Measurements from ENCODE around the gene VANGL2. TPM values are rescaled to one million over a fixed set of nuclear protein-coding genes. Genes with fewer than 3 reads are reported as not detected.

Gene VANGL2
- total RNA-seq, 2 donors from 2014 or later: 3.9 to 10.3 TPM

DNA sequence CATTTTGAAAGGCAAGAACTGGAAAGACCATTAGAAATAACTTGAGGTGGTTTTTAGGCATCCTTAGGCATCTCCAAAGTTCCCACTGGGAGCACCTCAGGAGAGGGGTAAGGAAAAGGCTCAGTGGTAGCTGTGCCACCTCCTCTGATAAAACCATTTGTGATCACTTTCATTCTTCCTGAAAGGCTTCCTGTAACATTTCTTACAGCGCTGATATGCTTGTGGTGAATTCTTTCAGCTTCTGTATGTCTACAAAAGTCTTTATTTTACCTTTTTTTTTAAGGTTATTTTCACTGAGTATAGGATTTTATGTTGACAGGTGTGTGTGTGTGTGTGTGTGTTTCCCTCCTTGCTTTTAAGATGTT, 54.8 kb downstream of the VANGL2 start:
- TF ChIP-seq, protein P1, sequence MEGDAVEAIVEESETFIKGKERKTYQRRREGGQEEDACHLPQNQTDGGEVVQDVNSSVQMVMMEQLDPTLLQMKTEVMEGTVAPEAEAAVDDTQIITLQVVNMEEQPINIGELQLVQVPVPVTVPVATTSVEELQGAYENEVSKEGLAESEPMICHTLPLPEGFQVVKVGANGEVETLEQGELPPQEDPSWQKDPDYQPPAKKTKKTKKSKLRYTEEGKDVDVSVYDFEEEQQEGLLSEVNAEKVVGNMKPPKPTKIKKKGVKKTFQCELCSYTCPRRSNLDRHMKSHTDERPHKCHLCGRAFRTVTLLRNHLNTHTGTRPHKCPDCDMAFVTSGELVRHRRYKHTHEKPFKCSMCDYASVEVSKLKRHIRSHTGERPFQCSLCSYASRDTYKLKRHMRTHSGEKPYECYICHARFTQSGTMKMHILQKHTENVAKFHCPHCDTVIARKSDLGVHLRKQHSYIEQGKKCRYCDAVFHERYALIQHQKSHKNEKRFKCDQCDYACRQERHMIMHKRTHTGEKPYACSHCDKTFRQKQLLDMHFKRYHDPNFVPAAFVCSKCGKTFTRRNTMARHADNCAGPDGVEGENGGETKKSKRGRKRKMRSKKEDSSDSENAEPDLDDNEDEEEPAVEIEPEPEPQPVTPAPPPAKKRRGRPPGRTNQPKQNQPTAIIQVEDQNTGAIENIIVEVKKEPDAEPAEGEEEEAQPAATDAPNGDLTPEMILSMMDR (IDR thresholded peaks at IDR 0.05): no peak
- intact Hi-C loops (cut with DNase I): no loop called here

DNA sequence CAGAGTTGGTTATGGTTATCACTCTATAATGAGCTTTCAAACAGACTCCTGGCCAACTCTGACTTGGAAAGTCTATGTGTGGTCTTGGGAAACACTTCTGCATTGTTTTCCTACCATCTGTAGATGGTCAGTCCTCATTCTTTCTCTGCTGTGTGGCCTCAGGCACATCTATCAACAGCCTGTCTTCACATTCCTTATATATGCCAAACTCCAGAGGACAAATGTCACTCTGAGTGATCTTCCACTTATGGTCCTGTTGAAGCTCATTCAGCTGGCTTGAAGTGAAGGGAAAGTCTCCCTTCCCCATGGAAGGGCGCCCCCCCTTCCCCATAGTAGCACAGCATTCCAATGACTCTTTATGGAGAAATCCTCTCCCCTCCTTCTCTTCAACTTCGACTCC, 58.7 kb downstream of the VANGL2 start:
- H3K9me3 ChIP-seq: no peaks in the 10 kb centered on the region
- intact Hi-C loops (cut with DNase I): no loop called here
- H3K4me1 ChIP-seq: no peaks in the 10 kb centered on the region
- H3K27me3 ChIP-seq: no peaks in the 10 kb centered on the region
- no peak overlapping the region for H3K4me3 ChIP-seq
- H3K27ac ChIP-seq: no peak overlapping the region
- H3K36me3 ChIP-seq: no peaks in the 10 kb centered on the region
- DNase-seq: no peak
- no peak overlapping the region for H3K9ac ChIP-seq (ENCODE audit: low read depth in 2 of 2, low read length in 2 of 2)
- TF ChIP-seq, protein P1 (IDR thresholded peaks at IDR 0.05): no peak

More for the DNA sequence above, 54.8 kb downstream of the VANGL2 start:
- Histone ChIP-seq H3K9me3 (no peaks in the 10 kb centered on the region), H3K4me1 (peaks cover 11% of the 10 kb centered on the region), H3K27ac (no peak overlapping the region), H3K27me3 (no peaks in the 10 kb centered on the region), H3K36me3 (no peaks in the 10 kb centered on the region), H3K9ac (ENCODE audit: low read depth in 2 of 2, low read length in 2 of 2) (no peak overlapping the region), H3K4me3 (no peak overlapping the region)
- DNase-seq: no peak

DNA sequence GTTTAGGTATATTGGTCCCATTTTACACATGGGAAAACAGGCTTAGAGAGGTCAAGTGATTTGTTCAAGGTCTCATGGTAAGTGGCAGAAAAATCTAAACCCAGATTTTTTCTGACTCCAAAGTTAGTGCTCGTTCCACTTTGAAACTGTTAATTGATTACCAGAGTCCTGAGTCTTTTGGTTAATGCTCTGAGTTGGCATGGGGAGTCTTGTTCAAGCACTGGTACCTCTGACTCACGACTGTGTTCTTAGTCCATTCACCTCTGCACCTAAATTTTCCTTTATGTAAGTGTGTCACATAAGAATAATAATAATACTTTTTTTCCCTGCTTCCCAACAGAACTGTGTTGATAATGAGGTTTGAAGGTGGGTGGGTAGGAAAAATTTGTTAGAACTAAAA, 59.3 kb downstream of the VANGL2 start:
- intact Hi-C loops (cut with DNase I): no loop called here
- no peaks in the 10 kb centered on the region for H3K4me1 ChIP-seq
- no peak overlapping the region for H3K27ac ChIP-seq
- H3K9me3 ChIP-seq: no peaks in the 10 kb centered on the region
- no peak overlapping the region for H3K9ac ChIP-seq (ENCODE audit: low read depth in 2 of 2, low read length in 2 of 2)
- no peaks in the 10 kb centered on the region for H3K27me3 ChIP-seq
- TF ChIP-seq, protein P1 (IDR thresholded peaks at IDR 0.05): no peak
- H3K36me3 ChIP-seq: no peaks in the 10 kb centered on the region
- H3K4me3 ChIP-seq: no peak overlapping the region
- no peak for DNase-seq

DNA sequence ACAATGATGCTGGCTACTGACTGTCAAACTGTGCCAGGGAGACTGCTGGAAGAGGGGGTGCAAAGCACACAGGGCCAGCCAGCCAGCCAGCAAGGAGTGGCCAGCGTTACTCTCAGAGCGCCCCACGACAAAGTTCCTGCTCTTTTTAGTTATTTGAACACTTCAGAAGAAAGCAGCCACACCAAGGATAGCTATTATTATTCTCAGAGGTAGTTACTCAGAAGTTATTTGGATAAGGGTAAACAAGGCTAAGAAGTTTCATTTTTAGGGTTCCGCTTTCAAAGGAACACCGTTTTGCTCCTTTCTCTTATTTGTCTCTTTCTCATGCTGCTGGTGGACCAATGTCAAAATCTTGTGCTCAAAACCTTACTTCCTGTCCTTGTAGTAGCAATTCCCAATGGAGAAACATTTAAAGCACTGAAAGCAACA, 59.9 kb downstream of the VANGL2 start:
- intact Hi-C loops (cut with DNase I): no loop called here
- no peak overlapping the region for H3K4me3 ChIP-seq
- H3K9me3 ChIP-seq: no peaks in the 10 kb centered on the region
- no peak overlapping the region for H3K9ac ChIP-seq (ENCODE audit: low read depth in 2 of 2, low read length in 2 of 2)
- TF ChIP-seq, protein P1 (IDR thresholded peaks at IDR 0.05): no peak
- H3K36me3 ChIP-seq: no peaks in the 10 kb centered on the region
- H3K4me1 ChIP-seq: no peaks in the 10 kb centered on the region
- no peaks in the 10 kb centered on the region for H3K27me3 ChIP-seq
- DNase-seq: no peak
- H3K27ac ChIP-seq: no peak overlapping the region

DNA sequence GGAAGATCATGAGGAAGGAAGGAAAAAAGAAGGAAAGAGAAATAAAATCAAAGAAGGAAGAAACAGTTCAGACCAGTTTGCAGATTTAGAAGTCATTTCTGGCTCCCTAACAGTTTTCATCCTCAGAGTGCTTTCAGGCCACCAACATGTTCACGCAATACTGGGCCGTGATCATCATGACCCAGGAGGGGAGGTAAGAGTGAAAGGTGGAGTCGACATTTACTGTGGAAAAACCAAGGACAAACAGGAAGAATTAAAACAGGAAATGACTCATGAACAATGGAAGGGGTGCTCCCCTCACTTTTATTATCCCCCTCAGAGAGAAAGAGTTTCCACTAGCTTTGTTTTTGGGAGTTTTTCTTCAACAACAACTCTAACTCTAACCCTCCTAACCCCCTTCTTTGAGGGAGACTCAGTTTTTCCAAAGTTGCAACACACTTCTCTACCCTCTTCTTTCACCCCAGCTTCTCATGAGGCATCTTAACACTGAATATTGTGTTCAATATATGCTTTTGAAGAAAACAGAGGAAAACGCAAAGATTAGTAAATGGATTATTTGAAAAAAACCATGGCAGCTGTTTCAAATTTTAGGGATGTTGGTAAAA, 60.4 kb downstream of the VANGL2 start:
- Histone ChIP-seq H3K36me3 (no peaks in the 10 kb centered on the region), H3K9me3 (no peaks in the 10 kb centered on the region), H3K4me3 (no peak overlapping the region), H3K4me1 (no peaks in the 10 kb centered on the region), H3K27ac (no peak overlapping the region), H3K27me3 (no peaks in the 10 kb centered on the region), H3K9ac (ENCODE audit: low read depth in 2 of 2, low read length in 2 of 2) (no peak overlapping the region)
- TF ChIP-seq, protein P1 (IDR thresholded peaks at IDR 0.05): no peak
- intact Hi-C loops (cut with DNase I): no loop called here
- DNase-seq: no peak

All from colonic mucosa (tissue), 4 donors.